Measurements from ENCODE around the gene ZSCAN2.

DNA sequence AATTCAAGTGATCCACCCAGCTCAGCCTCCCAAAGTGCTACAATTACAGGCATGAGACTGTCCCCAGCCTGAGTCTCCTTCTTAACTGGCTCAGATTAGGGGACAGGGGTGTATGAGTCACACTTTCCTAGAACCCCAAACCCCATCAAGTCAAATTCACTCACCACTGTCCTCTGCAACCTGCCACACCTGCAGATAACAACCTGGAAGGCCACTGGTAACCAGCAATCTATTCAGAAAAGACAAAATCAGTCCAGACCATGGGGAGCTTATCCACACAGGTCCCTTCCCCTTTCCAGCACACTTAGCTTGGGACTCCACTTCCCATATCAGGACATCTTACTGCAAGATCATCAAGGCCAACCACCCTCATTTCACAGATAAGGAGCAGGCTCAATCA is 46.9 kb downstream of the ZSCAN2 start:
- TF ChIP-seq, protein P1, sequence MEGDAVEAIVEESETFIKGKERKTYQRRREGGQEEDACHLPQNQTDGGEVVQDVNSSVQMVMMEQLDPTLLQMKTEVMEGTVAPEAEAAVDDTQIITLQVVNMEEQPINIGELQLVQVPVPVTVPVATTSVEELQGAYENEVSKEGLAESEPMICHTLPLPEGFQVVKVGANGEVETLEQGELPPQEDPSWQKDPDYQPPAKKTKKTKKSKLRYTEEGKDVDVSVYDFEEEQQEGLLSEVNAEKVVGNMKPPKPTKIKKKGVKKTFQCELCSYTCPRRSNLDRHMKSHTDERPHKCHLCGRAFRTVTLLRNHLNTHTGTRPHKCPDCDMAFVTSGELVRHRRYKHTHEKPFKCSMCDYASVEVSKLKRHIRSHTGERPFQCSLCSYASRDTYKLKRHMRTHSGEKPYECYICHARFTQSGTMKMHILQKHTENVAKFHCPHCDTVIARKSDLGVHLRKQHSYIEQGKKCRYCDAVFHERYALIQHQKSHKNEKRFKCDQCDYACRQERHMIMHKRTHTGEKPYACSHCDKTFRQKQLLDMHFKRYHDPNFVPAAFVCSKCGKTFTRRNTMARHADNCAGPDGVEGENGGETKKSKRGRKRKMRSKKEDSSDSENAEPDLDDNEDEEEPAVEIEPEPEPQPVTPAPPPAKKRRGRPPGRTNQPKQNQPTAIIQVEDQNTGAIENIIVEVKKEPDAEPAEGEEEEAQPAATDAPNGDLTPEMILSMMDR (IDR thresholded peaks at IDR 0.05) = no peak
- no peak for TF ChIP-seq EP300 (IDR thresholded peaks at IDR 0.05)
- TF ChIP-seq POLR2A (IDR thresholded peaks at IDR 0.05) = no peak

All from upper lobe of left lung (tissue), 4 donors.